ENCODE results near the gene AOPEP. TPM values are rescaled to one million over a fixed set of nuclear protein-coding genes. Genes with fewer than 3 reads are reported as not detected.
A peak's percentile ranks its signal among the peaks of the same experiment; 100 is the strongest.

Gene AOPEP
- total and polyA plus RNA-seq, 8 donors = 73.9 to 407 (median 101) TPM

DNA sequence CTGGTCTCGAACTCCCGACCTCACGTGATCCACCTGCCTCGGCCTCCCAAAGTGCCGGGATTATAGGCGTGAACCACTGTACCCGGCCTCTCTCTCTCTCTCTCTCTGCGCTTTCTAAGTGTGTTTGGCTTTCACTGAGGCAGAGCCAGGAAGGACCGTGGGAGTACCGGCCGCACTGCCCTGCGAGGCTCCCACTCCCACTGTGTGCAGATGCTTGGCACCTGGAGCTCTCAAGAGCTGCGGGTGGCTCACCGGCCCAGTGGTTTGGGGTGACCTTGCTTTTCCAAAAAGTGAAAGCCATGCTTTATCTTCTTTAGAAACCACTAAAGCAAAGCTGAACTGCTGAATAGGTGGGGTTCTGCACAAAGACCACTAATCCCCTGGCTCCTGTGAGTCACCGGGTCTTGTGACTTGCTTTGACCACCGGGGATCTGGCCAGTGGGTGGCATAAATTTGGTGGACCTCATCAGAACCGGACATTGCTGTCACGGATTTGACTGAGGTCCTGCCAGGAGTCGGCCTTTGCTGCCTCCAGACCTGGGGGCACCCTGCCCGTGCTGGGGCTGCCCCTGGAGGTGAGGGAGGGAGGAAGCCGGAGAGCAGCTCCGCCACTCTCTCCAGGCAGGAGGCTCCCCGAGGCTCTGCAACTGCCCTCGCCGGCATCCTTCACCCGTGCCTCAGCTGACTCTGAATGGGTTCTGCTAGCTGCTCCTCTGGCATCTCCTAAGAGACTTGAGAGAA is 362.1 kb downstream of the AOPEP start:
- TF ChIP-seq POLR2A (IDR thresholded peaks at IDR 0.05) = no peak
- no peak for TF ChIP-seq EP300 (IDR thresholded peaks at IDR 0.05)
- TF ChIP-seq, protein P1, sequence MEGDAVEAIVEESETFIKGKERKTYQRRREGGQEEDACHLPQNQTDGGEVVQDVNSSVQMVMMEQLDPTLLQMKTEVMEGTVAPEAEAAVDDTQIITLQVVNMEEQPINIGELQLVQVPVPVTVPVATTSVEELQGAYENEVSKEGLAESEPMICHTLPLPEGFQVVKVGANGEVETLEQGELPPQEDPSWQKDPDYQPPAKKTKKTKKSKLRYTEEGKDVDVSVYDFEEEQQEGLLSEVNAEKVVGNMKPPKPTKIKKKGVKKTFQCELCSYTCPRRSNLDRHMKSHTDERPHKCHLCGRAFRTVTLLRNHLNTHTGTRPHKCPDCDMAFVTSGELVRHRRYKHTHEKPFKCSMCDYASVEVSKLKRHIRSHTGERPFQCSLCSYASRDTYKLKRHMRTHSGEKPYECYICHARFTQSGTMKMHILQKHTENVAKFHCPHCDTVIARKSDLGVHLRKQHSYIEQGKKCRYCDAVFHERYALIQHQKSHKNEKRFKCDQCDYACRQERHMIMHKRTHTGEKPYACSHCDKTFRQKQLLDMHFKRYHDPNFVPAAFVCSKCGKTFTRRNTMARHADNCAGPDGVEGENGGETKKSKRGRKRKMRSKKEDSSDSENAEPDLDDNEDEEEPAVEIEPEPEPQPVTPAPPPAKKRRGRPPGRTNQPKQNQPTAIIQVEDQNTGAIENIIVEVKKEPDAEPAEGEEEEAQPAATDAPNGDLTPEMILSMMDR (IDR thresholded peaks at IDR 0.05) = no peak
- TF ChIP-seq POLR2AphosphoS5 (IDR thresholded peaks at IDR 0.05) = no peak
- Histone ChIP-seq H3K9me3 (no peaks in the 10 kb centered on the region), H3K27me3 (no peaks in the 10 kb centered on the region), H3K36me3 (peaks cover 13 to 50% (median 29%) of the 10 kb centered on the region in 4 donors), H3K27ac (peak overlapping the region; percentile 44 to 91 (median 79)), H3K4me3 (no peak overlapping the region), H3K4me1 (peaks cover 75 to 99% (median 89%) of the 10 kb centered on the region in 4 donors)
- no peak for DNase-seq
- intact Hi-C loops (cut with DNase I; ENCODE audit: low total_unique reads) = no loop called here
- WGBS, 5 donors = 70 to 84% (median 75%) methylated on average over 17 to 26 of the region's 26 CpGs

DNA sequence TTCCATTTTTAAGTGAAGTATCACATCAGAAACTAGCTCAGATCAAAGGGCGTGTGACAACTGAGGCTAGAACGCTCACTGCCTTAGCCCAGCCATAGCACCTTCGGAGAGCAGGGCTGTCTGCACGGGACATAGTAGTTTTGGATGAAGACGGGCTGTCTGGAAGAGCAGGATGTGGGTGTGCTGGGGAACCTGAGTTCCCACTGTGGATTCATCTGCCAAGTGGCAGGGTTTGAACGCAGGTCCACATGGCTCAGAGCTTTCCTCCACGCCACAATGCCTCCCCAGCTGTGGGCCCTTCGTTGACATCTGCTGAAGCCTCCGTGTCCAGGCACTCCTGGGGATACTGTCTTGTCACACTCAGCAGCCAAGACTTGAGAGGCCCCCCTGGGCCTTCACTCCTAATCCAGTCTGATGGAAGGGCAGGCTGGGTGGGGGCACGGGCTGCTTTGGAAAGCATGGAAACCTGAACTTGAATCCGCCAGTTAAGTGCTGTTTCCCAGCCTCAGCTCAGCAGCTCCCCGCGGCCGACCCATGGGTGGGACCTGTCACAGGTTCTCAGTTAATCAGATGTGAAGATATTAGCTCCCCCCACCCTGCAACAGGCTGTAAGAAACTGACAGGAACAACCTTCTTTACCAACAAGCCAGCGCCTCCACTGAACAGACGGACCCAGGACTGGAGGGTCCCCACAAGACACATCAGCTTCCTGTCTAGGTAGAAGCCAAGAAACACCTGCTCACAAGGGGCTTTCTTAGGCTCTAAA is 362.9 kb downstream of the AOPEP start:
- no peak for TF ChIP-seq POLR2A (IDR thresholded peaks at IDR 0.05)
- no peak for TF ChIP-seq EP300 (IDR thresholded peaks at IDR 0.05)
- TF ChIP-seq POLR2AphosphoS5 (IDR thresholded peaks at IDR 0.05) = no peak
- TF ChIP-seq, protein P1 (IDR thresholded peaks at IDR 0.05) = no peak

DNA sequence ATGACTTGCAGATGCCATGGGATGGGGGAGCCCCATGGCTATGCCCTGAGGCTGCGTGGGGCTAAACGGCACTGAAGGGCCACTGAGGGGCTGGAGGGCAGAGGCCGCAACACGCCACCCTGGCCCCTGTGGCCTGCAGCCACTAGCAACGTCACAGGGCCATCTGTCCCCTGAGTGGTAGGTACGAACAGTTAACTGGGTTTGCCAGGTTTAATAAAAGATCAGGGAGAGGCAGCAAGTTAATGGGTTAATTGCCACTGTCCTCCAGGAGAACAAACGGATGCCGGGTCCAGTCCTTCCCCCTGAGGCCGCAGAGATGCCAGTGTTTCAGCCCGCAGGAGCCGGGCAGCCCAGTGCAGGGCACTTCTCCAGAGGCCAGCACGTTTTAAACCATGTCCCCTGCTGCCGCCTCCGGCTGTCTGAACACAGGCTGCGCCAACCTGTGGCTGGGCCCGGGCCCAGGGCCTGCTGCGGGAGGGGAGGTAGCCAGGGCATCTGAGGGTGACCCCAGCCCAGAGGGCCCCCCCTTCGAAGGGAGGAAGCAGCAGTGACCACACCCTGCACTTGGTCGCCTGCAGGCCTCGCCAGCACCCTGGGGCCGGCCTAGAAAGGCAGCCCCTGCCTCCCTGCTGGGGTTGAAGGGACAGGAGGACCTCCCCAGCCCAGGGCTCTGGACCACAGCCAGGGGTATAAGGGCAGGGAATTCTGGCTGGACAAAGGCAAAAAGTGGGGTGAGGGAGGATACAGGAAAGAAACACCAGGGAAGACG is 363.7 kb downstream of the AOPEP start:
- H3K27me3 ChIP-seq = no peaks in the 10 kb centered on the region
- WGBS, 5 donors = 16 to 40% (median 28%) methylated on average over 5 to 22 of the region's 22 CpGs
- intact Hi-C loops (cut with DNase I; ENCODE audit: low total_unique reads) = no loop called here
- H3K9me3 ChIP-seq = no peaks in the 10 kb centered on the region
- TF ChIP-seq POLR2A (IDR thresholded peaks at IDR 0.05) (no peak), POLR2AphosphoS5 (IDR thresholded peaks at IDR 0.05) (peak in 1 of 3 donors; percentile 10)
- TF ChIP-seq, protein P1 (IDR thresholded peaks at IDR 0.05) = peak in 1 of 7 experiments; percentile 14
- peaks cover 72 to 100% (median 88%) of the 10 kb centered on the region in 4 donors for H3K4me1 ChIP-seq
- H3K4me3 ChIP-seq = no peak overlapping the region
- peaks cover 10 to 35% (median 18%) of the 10 kb centered on the region in 4 donors for H3K36me3 ChIP-seq
- peak overlapping the region; percentile 49 to 91 (median 79) for H3K27ac ChIP-seq
- DNase-seq = peak in 1 of 2 donors; percentile 64

More for the DNA sequence above, 362.9 kb downstream of the AOPEP start:
- DNase-seq = no peak
- H3K27me3 ChIP-seq = no peaks in the 10 kb centered on the region
- peaks cover 10 to 43% (median 25%) of the 10 kb centered on the region in 4 donors for H3K36me3 ChIP-seq
- H3K9me3 ChIP-seq = no peaks in the 10 kb centered on the region
- H3K4me1 ChIP-seq = peaks cover 79 to 100% (median 90%) of the 10 kb centered on the region in 4 donors
- peak overlapping the region; percentile 49 to 91 (median 79) for H3K27ac ChIP-seq
- no peak overlapping the region for H3K4me3 ChIP-seq
- intact Hi-C loops (cut with DNase I; ENCODE audit: low total_unique reads) = no loop called here
- WGBS, 5 donors = 61 to 75% (median 70%) methylated on average over 12 to 16 of the region's 16 CpGs
